ENCODE measurements around the gene TULP4. TPM values are rescaled to one million over a fixed set of nuclear protein-coding genes. Genes with fewer than 3 reads are reported as not detected.

TULP4 gene
- total RNA-seq, 1 experiment from 2014 or later: 105 TPM

DNA sequence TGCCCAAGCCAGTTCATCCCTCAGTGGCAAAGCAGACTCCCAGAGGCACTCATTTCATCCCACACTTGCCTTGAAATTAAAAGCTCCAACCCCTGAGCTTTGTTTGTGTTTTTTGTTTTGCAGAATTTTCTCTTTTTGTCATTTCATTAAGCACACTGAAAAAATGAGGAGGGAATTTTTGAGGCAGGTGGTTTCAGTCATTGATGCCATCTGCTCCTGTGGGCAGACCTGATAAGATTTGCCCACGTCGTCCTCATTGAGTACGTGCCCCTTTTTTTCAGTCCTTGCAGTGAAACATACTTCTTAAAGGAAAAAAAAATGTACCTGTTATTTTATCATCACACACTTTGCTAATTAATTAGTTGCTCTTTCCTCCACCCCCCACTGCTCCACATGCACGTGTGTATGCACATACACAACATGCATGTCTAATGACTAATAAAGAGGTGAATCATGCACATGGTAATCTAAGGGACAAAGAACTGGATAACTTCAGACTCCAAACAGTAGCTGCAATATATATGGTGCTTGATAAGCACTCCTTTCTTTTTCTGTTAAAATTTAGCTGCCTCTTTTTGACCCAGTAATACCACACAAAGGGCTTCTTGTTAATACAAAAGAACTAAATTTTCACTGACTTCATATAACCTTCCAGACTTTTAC lies 145.5 kb downstream of the TULP4 start:
- intact Hi-C loops (cut with micrococcal nuclease; ENCODE audit: unreplicated experiment): no loop called here
- no peak for DNase-seq

DNA sequence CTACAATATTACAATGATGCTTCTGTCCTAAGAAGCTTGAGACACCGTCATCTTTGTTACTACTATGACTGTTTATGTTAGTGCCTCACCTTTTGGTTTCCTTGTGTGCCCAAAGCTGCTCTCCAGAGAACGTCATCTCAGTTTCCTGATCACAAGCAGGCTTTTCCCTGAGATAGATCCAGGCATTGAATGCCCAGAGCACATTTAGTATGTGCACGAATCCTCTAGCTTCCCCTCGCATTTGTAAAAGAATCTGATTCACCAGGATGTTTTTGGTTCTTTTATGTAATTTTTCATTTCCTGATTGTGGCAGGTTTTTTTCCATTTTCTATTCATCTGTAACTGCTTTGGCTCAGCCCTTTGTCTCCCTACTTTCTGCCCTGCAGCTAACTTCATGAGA lies 147.5 kb downstream of the TULP4 start:
- DNase-seq: no peak
- CTCF ChIA-PET: interaction anchor here (0.7 to 0.8 kb wide), 2 partner anchors 20 to 101 kb away, joined by 3 read pairs; no protein-coding TSS in a partner anchor
- BruUV-seq (replicated peaks): no TSS peak
- peaks cover 14% of the 10 kb centered on the region for H3K36me3 Mint-ChIP-seq (ENCODE audit: insufficient read depth, unreplicated experiment)
- no peaks in the 10 kb centered on the region for H3K27me3 Mint-ChIP-seq (ENCODE audit: unreplicated experiment)
- no peaks in the 10 kb centered on the region for H3K9me3 Mint-ChIP-seq (ENCODE audit: low read depth, unreplicated experiment)
- TF ChIP-seq, protein P1, sequence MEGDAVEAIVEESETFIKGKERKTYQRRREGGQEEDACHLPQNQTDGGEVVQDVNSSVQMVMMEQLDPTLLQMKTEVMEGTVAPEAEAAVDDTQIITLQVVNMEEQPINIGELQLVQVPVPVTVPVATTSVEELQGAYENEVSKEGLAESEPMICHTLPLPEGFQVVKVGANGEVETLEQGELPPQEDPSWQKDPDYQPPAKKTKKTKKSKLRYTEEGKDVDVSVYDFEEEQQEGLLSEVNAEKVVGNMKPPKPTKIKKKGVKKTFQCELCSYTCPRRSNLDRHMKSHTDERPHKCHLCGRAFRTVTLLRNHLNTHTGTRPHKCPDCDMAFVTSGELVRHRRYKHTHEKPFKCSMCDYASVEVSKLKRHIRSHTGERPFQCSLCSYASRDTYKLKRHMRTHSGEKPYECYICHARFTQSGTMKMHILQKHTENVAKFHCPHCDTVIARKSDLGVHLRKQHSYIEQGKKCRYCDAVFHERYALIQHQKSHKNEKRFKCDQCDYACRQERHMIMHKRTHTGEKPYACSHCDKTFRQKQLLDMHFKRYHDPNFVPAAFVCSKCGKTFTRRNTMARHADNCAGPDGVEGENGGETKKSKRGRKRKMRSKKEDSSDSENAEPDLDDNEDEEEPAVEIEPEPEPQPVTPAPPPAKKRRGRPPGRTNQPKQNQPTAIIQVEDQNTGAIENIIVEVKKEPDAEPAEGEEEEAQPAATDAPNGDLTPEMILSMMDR (IDR thresholded peaks at IDR 0.05; ENCODE audit: unreplicated experiment): no peak
- H3K27ac Mint-ChIP-seq (ENCODE audit: unreplicated experiment): no peak overlapping the region
- no peak overlapping the region for H3K4me3 Mint-ChIP-seq (ENCODE audit: low read depth, unreplicated experiment)
- peaks cover 24% of the 10 kb centered on the region for H3K4me1 Mint-ChIP-seq (ENCODE audit: low read depth, unreplicated experiment)
- intact Hi-C loops (cut with micrococcal nuclease; ENCODE audit: unreplicated experiment): no loop called here

More for the DNA sequence above, 145.5 kb downstream of the TULP4 start:
- Mint-ChIP-seq H3K4me1 (ENCODE audit: low read depth, unreplicated experiment) (peaks cover 24% of the 10 kb centered on the region), H3K27me3 (ENCODE audit: unreplicated experiment) (no peaks in the 10 kb centered on the region), H3K27ac (ENCODE audit: unreplicated experiment) (no peak overlapping the region), H3K4me3 (ENCODE audit: low read depth, unreplicated experiment) (no peak overlapping the region), H3K36me3 (ENCODE audit: insufficient read depth, unreplicated experiment) (peaks cover 10% of the 10 kb centered on the region), H3K9me3 (ENCODE audit: low read depth, unreplicated experiment) (no peaks in the 10 kb centered on the region)
- no TSS peak for BruUV-seq (replicated peaks)
- TF ChIP-seq, protein P1 (IDR thresholded peaks at IDR 0.05; ENCODE audit: unreplicated experiment): no peak
- CTCF ChIA-PET: interaction anchor here (0.6 kb wide), 1 partner anchor 43 kb away, joined by 3 read pairs; no protein-coding TSS in a partner anchor

DNA sequence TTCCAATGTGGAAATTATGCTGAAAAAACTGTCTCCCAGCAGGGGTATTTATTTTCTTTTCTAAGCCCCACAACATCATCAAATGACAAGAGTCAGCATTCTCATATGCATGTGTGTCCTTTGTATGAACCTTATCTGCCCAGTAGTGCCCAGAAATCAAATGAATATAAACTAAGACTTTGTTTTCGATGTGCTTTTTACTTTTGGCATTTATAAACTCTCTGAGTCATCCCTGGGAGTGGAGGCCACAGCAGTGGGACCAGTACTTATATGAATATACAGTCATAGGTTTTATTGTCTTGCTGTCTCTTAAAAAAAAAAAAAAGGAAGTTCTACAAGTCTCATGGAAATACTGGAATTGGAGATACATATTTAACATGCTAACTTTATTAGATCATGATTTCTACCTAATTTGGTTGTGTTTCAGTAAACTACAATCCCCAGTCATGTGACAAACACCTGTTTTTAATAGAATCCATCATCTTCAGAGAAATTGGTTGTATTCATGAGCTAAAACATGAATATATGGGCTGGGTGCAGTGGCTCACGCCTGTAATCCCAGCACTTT lies 148.4 kb downstream of the TULP4 start:
- H3K9me3 Mint-ChIP-seq (ENCODE audit: low read depth, unreplicated experiment): no peaks in the 10 kb centered on the region
- H3K27ac Mint-ChIP-seq (ENCODE audit: unreplicated experiment): no peak overlapping the region
- H3K36me3 Mint-ChIP-seq (ENCODE audit: insufficient read depth, unreplicated experiment): peaks cover 11% of the 10 kb centered on the region
- H3K4me3 Mint-ChIP-seq (ENCODE audit: low read depth, unreplicated experiment): no peak overlapping the region
- DNase-seq: no peak
- no peaks in the 10 kb centered on the region for H3K27me3 Mint-ChIP-seq (ENCODE audit: unreplicated experiment)
- H3K4me1 Mint-ChIP-seq (ENCODE audit: low read depth, unreplicated experiment): peaks cover 21% of the 10 kb centered on the region
- BruUV-seq (replicated peaks): no TSS peak
- CTCF ChIA-PET: no interaction called here
- intact Hi-C loops (cut with micrococcal nuclease; ENCODE audit: unreplicated experiment): no loop called here
- TF ChIP-seq, protein P1 (IDR thresholded peaks at IDR 0.05; ENCODE audit: unreplicated experiment): no peak

- H3K36me3 Mint-ChIP-seq (ENCODE audit: insufficient read depth, unreplicated experiment): peaks cover 9% of the 10 kb centered on the region
- no TSS peak for BruUV-seq (replicated peaks)
- no peak for DNase-seq
- TF ChIP-seq, protein P1 (IDR thresholded peaks at IDR 0.05; ENCODE audit: unreplicated experiment): no peak
- intact Hi-C loops (cut with micrococcal nuclease; ENCODE audit: unreplicated experiment): no loop called here
- H3K4me3 Mint-ChIP-seq (ENCODE audit: low read depth, unreplicated experiment): no peak overlapping the region
- H3K4me1 Mint-ChIP-seq (ENCODE audit: low read depth, unreplicated experiment): peaks cover 12% of the 10 kb centered on the region
- no peaks in the 10 kb centered on the region for H3K27me3 Mint-ChIP-seq (ENCODE audit: unreplicated experiment)
- CTCF ChIA-PET: no interaction called here
- H3K27ac Mint-ChIP-seq (ENCODE audit: unreplicated experiment): no peak overlapping the region
- no peaks in the 10 kb centered on the region for H3K9me3 Mint-ChIP-seq (ENCODE audit: low read depth, unreplicated experiment)
Observed at GRCh38 chr6:158461954-158462353, 149.7 kb downstream of the TULP4 start.
